AG08395 (cell line): ENCODE data around the gene METTL25.
"Not testable (repeated sequence)": the region's sequence is repeated elsewhere in the genome, so short reads cannot be mapped to it uniquely, and the experiment has no call there.

Experiments used
- DNase-seq: peaks from one replicate; pipeline ENCODE4 v3.0.0; 2012; ENCODE audit warnings: mixed read lengths, low spot score

The METTL25 gene

DNA sequence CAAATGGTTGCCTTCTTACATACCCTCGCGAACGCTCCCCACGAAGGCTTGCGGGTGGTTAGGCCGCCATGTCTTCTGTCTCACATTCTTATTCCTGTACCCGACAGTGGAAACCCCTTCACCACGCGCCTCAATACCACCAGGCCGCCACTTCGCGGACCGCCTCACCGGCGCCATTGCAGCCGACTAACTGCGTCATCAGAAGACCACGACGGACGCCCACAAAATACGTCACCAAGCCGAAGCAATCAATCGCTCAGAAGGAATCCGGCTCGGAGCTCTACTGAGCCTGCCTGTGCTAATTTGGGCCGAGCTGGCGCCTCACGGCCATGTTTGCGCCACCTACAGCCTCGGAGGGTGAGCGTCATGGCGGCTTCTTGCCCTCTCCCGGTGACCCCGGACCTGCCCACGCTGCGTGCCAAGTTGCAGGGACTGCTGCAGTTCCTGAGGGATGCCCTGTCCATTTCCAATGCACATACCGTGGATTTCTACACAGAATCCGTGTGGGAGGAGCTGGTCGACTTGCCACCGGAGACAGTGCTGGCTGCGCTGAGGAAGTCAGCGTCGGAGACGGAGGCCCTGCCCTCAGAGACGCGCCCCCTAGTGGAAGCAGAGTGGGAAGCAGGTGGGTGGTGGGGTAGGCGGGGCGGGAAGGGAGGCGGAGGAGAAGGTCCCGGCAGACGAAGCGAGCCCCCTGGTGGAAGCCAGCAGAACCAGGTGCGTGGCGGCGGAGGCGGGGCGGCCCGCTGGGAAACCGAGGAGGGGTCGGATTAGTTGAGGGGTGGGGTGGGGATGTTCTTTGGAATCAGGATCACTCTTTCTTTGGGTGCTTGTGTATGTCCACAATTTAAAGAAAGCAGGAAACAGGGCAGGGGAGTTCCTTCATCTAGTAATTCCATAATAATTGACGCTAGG is at the start of gene METTL25, which contains the start of gene CCDC59:
Gene METTL25 (plus strand): TSS at position 330 of the 915 bp plus-strand sequence. CDS start 37 bp downstream, at position 367.
Gene CCDC59 (minus strand): TSS at position 188 of the 915 bp plus-strand sequence. CDS start 11 bp downstream, at position 177.
- peak; percentile 92 for DNase-seq

DNA sequence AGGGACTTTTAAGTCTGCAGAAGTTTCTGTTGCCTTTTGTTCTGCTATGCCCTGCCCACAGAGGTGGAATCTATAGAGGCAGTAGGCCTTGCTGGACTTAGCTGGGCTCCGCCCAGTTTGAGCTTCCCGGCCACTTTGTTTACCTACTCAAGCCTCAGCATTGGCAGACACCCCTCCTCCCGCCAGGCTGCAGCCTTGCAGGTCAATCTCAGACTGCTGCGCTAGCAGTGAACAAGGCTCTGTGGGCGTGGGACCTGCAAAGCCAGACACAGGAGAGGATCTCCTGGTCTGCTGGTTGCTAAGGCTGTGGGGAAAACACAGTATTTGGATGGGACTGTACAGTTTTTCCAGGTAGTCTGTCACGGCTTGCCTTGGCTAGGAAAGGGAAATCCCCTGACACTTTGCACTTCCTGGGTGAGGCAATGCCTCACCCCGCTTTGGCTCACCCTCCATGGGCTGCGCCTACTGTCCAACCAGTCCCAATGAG is 43.9 kb upstream of the METTL25 start:
- DNase-seq: no peak

- DNase-seq: no peak
Observed at GRCh38 chr12:82319276-82319675, 39.1 kb upstream of the METTL25 start.

DNA sequence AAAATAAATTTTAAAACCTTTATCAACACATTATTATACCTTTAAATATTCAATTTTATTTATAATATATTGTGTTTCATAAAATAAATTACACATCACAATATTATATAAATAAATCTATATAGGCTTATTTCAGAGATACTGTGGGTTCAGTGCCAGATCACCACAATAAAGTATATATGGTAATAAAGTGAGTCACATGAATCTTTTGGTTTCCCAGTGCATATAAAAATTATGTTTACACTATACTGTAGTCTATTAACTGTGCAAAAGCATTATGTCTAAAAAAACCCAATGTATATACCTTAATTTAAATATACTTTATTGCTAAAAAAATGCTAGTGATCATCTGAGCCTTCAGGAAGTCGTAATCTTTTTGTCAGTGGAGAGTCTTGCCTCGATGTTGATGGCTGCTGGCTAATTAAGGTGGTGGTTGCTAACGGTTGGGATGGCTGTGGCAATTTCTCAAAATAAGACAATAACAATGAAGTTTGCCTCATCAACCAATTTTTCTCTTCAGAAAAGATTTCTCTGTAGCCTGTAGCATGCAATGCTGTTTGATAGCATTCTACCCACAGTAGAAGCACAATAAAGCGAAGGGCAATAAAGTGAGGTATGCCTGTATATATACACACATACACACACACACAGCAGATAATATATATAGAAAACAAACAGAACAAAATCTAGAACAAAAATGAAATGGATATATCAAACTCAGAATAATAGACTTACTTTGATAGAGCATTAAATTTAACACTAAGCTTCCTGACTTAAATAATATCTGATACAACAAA is 32.6 kb upstream of the METTL25 start:
- no peak for DNase-seq

GRCh38 chr12:82326905-82327503 is 31.3 kb upstream of the METTL25 start:
- DNase-seq: peak; percentile 20

- no peak for DNase-seq
Observed at GRCh38 chr12:82327861-82328260, 30.5 kb upstream of the METTL25 start.

- no peak for DNase-seq
Observed at GRCh38 chr12:82329508-82329907, 28.8 kb upstream of the METTL25 start.

- no peak for DNase-seq
Observed at GRCh38 chr12:82350161-82350560, 8.2 kb upstream of the METTL25 start.

- no peak for DNase-seq
Observed at GRCh38 chr12:82351390-82351789, 6.9 kb upstream of the METTL25 start.

GRCh38 chr12:82357340-82357739 is 989 bp upstream of the METTL25 start:
- DNase-seq: no peak

- DNase-seq: no peak
Observed at GRCh38 chr12:82357845-82358199, 507 bp upstream of the METTL25 start.

DNA sequence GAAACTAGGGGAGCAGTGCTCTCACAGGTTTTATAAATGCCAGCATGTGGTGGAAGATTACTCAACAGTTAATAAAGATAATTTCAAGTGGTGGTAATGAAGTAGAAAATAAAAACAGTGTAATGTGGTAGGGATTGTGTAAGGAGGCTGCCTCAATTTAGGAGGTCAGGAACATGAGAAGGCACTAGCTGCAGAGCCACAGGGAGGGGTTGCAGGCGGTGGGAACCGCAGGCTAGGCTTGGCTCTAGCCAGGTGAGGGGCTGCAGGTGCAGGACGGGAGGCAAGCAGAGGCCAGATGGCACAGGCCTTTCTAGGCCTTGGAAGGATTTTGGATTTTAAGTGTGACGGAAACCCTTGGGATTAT is 768 bp downstream of the METTL25 start:
- no peak for DNase-seq

DNA sequence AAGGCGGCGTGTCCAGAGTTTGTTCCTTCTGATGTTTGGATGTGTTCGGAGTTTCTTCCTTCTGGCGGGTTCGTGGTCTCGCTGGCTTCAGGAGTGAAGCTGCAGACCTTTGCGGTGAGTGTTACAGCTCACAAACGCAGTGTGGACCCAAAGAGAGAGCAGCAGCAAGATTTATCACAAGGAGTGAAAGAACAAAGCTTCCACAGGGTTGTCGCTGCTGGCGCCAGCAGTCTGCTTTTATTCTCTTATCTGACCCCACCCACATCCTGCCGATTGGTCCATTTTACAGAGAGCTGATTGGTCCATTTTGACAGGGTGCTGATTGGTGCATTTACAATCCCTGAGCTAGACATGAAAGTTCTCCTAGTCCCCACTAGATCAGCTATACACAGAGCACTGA is 2.5 kb downstream of the METTL25 start:
- DNase-seq: not testable (repeated sequence)

DNA sequence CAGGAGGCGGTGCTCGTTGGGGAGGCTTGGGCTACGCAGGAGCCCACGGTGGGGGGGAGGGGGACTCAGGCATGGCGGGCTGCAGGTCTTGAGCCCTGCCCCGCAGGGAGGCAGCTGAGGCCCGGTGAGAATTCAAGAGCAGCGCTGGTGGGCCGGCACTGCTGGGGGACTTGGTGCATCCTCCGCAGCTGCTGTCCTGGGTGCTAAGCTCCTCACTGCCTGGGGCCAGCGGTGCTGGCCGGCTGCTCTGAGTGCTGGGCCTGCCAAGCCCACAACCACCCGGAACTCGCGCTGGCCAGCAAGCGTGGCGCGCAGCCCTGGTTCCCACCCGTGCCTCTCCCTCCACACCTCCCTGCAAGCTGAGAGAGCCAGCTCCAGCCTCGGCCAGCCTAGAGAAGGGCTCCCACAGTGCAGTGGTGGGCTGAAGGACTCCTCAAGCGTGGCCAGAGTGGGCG is 3.2 kb downstream of the METTL25 start:
- DNase-seq: no peak

DNA sequence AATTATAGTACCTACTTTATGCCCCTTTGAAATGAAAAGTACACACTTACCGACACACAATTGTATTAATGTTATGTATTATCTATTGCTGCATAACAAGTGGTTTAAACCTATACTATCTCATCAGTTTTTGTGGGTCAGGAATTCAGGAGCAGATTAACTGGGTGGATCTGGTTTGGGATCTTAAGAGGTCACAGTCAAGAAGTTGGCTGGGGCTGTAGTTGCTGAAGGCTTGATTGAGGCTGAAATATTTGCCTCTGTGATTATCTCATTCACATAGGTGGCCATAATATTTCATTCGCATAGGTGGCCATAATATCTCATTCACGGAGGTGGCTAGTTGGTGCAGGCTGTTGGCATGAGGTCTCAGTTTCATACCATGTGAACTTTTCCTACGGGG is 5.7 kb downstream of the METTL25 start:
- no peak for DNase-seq

DNA sequence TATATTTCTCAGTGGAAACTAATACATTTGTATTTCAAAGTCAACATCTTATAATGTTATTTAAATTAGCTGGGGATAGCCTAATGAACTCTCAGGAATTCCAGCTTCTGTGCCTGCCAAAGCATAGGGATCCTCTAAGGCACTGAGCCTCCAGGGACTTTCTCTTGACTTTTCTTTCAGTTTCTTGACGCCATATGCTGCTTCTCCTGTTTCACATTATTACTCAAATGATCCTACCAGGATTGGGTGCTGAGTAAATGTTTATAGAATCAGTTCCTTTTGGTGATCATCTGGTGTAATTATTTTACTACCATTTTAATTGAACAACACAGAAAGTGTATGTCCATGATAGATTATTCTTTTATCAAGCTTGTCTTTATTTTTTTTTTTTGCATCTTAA is 7.9 kb downstream of the METTL25 start:
- peak; percentile 12 for DNase-seq

DNA sequence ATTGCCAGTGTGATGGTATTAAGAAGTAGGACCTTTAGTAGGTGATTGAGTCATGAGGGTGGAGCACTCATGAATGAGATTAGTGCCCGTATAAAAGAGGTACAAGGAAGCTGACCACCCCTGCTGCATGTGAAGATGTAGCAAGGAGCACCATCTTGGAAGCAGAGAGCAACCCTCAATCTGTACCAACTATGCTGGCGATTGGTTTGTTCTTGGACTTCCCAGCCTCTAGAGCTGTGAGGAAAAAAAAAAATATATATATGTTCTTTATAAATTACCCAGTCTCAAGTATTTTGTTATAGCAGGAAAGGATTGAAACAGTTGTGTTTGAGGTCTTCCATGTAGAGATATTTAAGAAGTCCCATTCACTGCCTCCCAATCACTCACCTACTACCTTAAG is 16.9 kb downstream of the METTL25 start:
- no peak for DNase-seq

DNA sequence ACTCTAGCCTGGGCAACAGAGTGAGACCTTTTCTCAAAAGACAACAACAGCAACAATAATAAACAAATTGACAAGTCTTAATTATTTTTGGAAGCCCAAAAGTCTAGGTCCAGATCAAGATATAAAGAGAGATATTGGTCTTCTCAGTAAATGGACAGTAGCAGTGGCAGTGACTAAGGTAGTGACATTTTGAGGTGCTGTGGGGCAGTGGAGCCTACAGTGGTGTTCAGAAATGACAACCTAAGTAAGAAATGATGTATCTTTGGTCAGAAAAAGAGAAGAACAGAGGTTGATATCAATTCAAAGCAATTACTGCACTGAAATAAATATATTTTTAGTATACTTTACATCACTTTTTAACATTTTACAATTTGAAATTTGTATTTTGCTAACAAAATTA is 20.7 kb downstream of the METTL25 start:
- no peak for DNase-seq

- peak; percentile 29 for DNase-seq
Observed at GRCh38 chr12:82383930-82384552, 25.7 kb downstream of the METTL25 start.

DNA sequence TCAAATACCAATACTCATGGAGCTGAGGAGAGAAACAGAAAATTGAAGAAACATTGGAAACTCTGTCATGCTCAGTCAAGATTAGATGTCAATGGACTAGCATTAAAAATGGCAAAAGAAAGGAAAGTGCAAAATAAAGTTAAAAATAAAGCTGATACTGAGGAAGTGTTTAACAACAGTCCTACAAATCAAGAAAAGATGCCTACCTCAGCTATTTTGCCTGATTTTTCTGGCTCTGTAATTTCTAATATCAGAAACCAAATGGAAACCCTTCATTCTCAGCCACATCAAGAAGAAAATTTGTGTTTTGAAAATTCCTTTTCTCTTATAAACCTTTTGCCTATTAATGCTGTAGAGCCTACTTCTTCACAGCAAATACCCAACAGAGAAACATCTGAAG is 40.5 kb downstream of the METTL25 start:
- no peak for DNase-seq

DNA sequence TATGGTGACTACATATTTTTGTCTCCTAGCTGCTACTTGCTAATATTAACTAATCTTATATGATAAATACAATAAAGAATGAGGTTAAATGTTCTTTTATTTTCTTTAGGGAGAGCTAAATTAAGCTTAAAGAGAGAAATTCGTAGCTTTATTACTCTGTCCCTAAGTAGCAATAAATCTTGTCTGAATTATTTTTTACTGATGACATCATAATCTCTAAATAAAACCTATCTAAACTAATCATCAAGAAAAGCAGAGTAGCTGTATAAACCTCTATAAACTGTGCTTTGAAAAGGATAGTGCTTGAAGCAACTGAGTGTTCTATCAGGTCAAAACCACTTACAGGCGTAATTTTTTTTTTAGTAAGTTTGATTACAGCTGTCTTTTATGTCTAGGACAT is 42.5 kb downstream of the METTL25 start:
- no peak for DNase-seq

GRCh38 chr12:82406651-82407050 is 48.3 kb downstream of the METTL25 start:
- no peak for DNase-seq
